ENCODE results near the gene MEF2C.

The MEF2C gene

GRCh38 chr5:88672644-88673252, 210.2 kb downstream of the MEF2C start:
- no peak for DNase-seq

- DNase-seq: no peak
Measured at GRCh38 chr5:88671505-88672499, 211.2 kb downstream of the MEF2C start.

DNA sequence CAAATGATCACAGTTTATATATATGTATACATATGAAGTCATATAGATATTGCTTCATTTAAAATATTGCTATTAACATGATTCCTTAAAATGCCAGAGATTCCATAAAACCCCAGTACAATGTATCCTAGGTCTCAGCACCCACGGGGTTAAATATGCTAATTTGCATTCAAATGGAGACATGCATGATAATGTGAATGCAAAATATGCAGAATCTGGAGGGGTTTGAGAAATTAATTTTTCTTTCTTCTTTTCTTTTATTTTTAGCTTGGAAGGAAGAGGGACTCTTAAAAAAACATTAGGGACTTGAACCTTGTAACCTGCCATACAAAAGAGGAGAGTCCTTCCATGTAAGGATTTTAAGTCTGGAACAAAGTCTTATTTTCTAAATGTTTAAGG, 211.9 kb downstream of the MEF2C start:
- DNase-seq: no peak

- no peak for DNase-seq
Measured at GRCh38 chr5:88670461-88670860, 212.5 kb downstream of the MEF2C start.

- no peak for DNase-seq
Measured at GRCh38 chr5:88669371-88670050, 213.5 kb downstream of the MEF2C start.

DNA sequence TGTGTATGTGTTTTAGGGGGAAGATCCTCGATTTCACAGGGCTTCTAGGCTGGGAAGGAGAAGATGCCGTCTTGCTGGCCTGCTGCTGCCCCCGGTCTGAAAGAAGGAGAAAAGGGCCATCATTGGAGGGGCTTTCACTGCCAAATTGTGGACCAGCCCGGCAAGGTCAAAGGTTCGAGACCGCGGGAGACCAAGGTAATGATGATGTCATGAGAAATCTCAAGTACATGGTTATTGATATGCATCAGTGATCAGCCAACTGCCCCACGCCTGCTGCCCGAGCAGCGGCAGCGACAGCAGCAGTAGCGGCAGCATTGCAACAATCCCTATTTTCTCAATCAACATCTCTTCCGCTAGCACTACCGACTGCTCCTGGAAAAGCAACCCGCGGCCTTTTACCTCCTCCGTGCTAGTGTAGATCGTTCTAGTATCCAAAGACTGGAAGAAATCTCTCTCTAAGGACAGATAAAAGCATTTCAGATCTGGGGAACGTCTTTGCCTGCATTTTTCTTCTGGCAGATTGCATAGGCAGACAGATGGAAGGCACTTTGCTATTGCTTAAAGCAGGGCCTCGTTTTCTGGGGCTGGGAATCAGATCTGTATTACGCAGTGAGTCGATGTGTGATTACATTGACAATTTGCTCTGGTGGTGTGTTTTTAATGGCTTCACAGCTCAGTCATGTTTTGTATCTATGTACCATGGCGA, 215.3 kb downstream of the MEF2C start:
- DNase-seq: no peak

Data from OCI-M1 (cell line).